Fibroblast of the aortic adventitia (primary cell): ENCODE measurements around the gene LRRC61. TPM values are rescaled to one million over a fixed set of nuclear protein-coding genes. Genes with fewer than 3 reads are reported as not detected.

Experiments
- DNase-seq: peaks from one replicate; pipeline ENCODE4 v3.0.0-alpha.2; 2010; ENCODE audit warnings: low read depth
- H3K4me3 ChIP-seq: 2 replicates; pipeline ENCODE4 v1.5.1; 2011; ENCODE audit warnings: low read depth, mild to moderate bottlenecking, control low read depth, low read length, moderate library complexity
- CTCF ChIP-seq: IDR thresholded peaks from 2 replicates; pipeline ENCODE4 v1.5.1; 2011; ENCODE audit warnings: mild to moderate bottlenecking, low read length, control low read depth, inconsistent platforms; ENCODE audit not compliant: insufficient read depth
- total RNA-seq: library from RNA; depleted of rRNA; stranded (reverse); fragments of >200 nt; gene quantifications from 2 replicates; pipeline ENCODE4 v1.2.3, GENCODE V29; 2012; ENCODE audit warnings: low replicate concordance

LRRC61 gene
- total RNA-seq, 1 donor: 0.09 TPM

GRCh38 chr7:150365673-150366398, 42.7 kb downstream of the LRRC61 start:
- no peak for DNase-seq
- no peak overlapping the region for H3K4me3 ChIP-seq
- TF ChIP-seq CTCF: no peak

- DNase-seq: no peak
- peak overlapping the region; percentile 95 for H3K4me3 ChIP-seq
- TF ChIP-seq CTCF: no peak
These were observed 44.5 kb downstream of the LRRC61 start for GRCh38 chr7:150367677-150368095.

- TF ChIP-seq CTCF: no peak
- DNase-seq: peak; percentile 73
- H3K4me3 ChIP-seq: peak within 1 kb of the TSS; percentile 95
These were observed 45.1 kb downstream of the LRRC61 start, which contains the start of gene REPIN1 for GRCh38 chr7:150368096-150368883. TSS of gene REPIN1 (plus strand) at chr7:150368822. CDS start at chr7:150369712, 890 bp downstream.

GRCh38 chr7:150368884-150369747, 46.0 kb downstream of the LRRC61 start:
- TF ChIP-seq CTCF: no peak
- H3K4me3 ChIP-seq: peak overlapping the region; percentile 95
- peak; percentile 59 for DNase-seq

- DNase-seq: no peak
- TF ChIP-seq CTCF: no peak
- H3K4me3 ChIP-seq: peak overlapping the region; percentile 95
These were observed 46.8 kb downstream of the LRRC61 start for GRCh38 chr7:150369748-150370501.

- peak; percentile 8 for TF ChIP-seq CTCF
- H3K4me3 ChIP-seq: peak overlapping the region; percentile 22
- DNase-seq: peak; percentile 58
These were observed 47.5 kb downstream of the LRRC61 start for GRCh38 chr7:150370612-150371071.
